ENCODE data around the gene UGT1A5.
"Not testable (repeated sequence)": the region's sequence is repeated elsewhere in the genome, so short reads cannot be mapped to it uniquely, and the experiment has no call there.

DNA sequence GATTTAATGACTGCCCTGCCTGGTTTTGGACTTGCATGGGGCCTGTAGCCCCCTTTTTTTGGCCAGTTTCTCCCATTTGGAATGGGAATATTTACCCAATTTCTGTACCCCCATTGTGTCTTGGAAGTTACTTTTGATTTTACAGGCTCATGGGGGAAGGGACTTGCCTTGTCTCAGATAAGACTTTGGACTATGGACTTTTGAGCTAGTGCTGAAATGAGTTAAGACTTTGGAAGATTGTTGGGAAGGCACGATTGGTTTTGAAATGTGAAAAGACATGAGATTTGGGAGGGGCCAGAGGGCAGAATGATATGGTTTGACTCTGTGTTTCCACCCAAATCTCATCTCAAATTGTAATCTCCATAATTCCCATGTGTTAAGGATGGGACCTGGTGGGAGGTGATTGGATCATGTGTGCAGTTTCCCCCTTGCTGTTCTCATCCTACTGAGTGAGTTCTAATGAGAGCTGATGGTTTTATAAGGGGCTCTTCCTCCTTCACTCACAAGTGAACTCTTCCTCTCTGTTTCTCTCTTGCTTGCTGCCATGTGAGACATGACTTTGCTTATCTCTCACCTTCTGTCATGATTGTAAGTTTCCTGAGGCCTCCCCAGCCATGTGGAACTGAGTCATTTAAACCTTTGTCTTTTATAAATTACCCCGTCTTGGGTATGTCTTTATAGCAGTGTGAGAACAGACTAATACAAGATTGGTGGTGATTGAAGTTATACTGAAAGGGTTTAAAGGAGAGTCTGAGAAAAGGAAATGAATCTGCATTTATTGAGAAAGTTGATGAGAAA lies 38.7 kb downstream of the UGT1A5 start:
- TF ChIP-seq REST (IDR thresholded peaks at IDR 0.05; ENCODE audit: borderline replicate concordance in 1 of 2, low read depth in 1 of 2, low read length in 2 of 2); SNRNP70 (IDR thresholded peaks at IDR 0.05; ENCODE audit: low read depth, low read length); ISX (CRISPR knock-in tag; conservative IDR thresholded peaks at IDR 0.05); CBFB (CRISPR knock-in tag; IDR thresholded peaks at IDR 0.05): not testable (repeated sequence)

All from HepG2 (cell line).